Uterus (tissue), 4 donors: Measurements from ENCODE around the gene SELENOH. TPM values are rescaled to one million over a fixed set of nuclear protein-coding genes. Genes with fewer than 3 reads are reported as not detected.

Experiments used
- DNase-seq, 2 donors: peaks; one replicate each; pipeline ENCODE4 v3.0.0-alpha.2; 2019 to 2020
- H3K27ac ChIP-seq, 2 donors: fragments of 200-600 bp; sonication (generic); 1 replicate in 1 of 2; 2 replicates in 1 of 2; pipeline ENCODE4 v1.5.1; 2016 to 2018
- H3K27me3 ChIP-seq, 2 donors: fragments of 200-600 bp; sonication (generic); one replicate each; pipeline ENCODE4 v1.5.1; 2018 to 2019; ENCODE audit warnings: control low read depth in 1 of 2
- H3K36me3 ChIP-seq, 2 donors: fragments of 200-600 bp; sonication (generic); one replicate each; pipeline ENCODE4 v1.5.1; 2019; ENCODE audit warnings: control low read depth in 1 of 2
- H3K4me1 ChIP-seq, 2 donors: fragments of 200-600 bp; sonication (generic); one replicate each; pipeline ENCODE4 v1.5.1; 2018 to 2019; ENCODE audit warnings: control low read depth in 1 of 2
- H3K4me3 ChIP-seq, 2 donors: fragments of 200-600 bp; sonication (generic); 1 replicate in 1 of 2; 2 replicates in 1 of 2; pipeline ENCODE4 v1.5.1; 2018 to 2019; ENCODE audit warnings: mild to moderate bottlenecking in 1 of 2
- H3K9me3 ChIP-seq, 2 donors: fragments of 200-600 bp; sonication (generic); one replicate each; pipeline ENCODE4 v1.5.1; 2019; ENCODE audit warnings: control low read depth in 1 of 2
- CTCF ChIP-seq, 4 experiments: fragments of 200-600 bp in 2 of 4; fragments of 450-650 bp in 2 of 4; sonication (generic) in 2 of 4; IDR thresholded peaks; one replicate each; pipeline ENCODE4 v1.5.1; 2016 to 2019; ENCODE audit warnings: antibody characterized with exemption in 4 of 4, mild to moderate bottlenecking in 2 of 4, moderate library complexity in 1 of 4
- POLR2A ChIP-seq, 2 donors: fragments of 450-650 bp; IDR thresholded peaks; one replicate each; pipeline ENCODE4 v1.6.1; 2016; ENCODE audit warnings: antibody characterized with exemption in 2 of 2, mild to moderate bottlenecking in 1 of 2, moderate library complexity in 1 of 2
- intact Hi-C: fragments of 100-400 bp; cut with DNase I; formaldehyde crosslinking; loops from one replicate; pipeline ENCODE4 v1.15.1; 2023; ENCODE audit warnings: low total_unique reads
- total RNA-seq, 4 donors: library from RNA; depleted of rRNA in 3 of 4; stranded (reverse); fragments of >200 nt in 3 of 4; gene quantifications; one replicate each; pipeline versions ENCODE4 v1.1.0 to v1.2.4, GENCODE V29; 2014 to 2023
- donor health status: DM: yes; HTN: yes; CAD: no.

The SELENOH gene
- total RNA-seq, 4 donors from 2014 or later: 78.3 to 475 (median 105) TPM

- TF ChIP-seq CTCF (IDR thresholded peaks at IDR 0.05): no peak
- no peak for TF ChIP-seq POLR2A (IDR thresholded peaks at IDR 0.05)
- no peak for DNase-seq
- Histone ChIP-seq H3K27me3 (no peaks in the 10 kb centered on the region), H3K9me3 (no peaks in the 10 kb centered on the region), H3K36me3 (no peaks in the 10 kb centered on the region), H3K4me3 (no peak overlapping the region), H3K4me1 (peaks cover 30 to 33% of the 10 kb centered on the region in 2 donors), H3K27ac (peak overlapping the region; percentile 78 to 94)
- intact Hi-C loops: no loop called here
Measured at GRCh38 chr11:57776031-57776521, 34.8 kb downstream of the SELENOH start.

- Histone ChIP-seq H3K9me3 (no peaks in the 10 kb centered on the region), H3K27me3 (no peaks in the 10 kb centered on the region), H3K27ac (peak overlapping the region; percentile 78 to 94), H3K36me3 (no peaks in the 10 kb centered on the region), H3K4me1 (peaks cover 36 to 39% of the 10 kb centered on the region in 2 donors), H3K4me3 (no peak overlapping the region)
- intact Hi-C loops: no loop called here
- no peak for DNase-seq
- TF ChIP-seq POLR2A (IDR thresholded peaks at IDR 0.05) (no peak), CTCF (IDR thresholded peaks at IDR 0.05) (no peak)
Measured at GRCh38 chr11:57776577-57777210, 35.4 kb downstream of the SELENOH start.

GRCh38 chr11:57777969-57778317 lies 36.7 kb downstream of the SELENOH start:
- TF ChIP-seq POLR2A (IDR thresholded peaks at IDR 0.05) (no peak), CTCF (IDR thresholded peaks at IDR 0.05) (no peak)

GRCh38 chr11:57778318-57779037 lies 37.2 kb downstream of the SELENOH start:
- intact Hi-C loops: no loop called here
- H3K4me1 ChIP-seq: peaks cover 36 to 37% of the 10 kb centered on the region in 2 donors
- no peaks in the 10 kb centered on the region for H3K9me3 ChIP-seq
- H3K27ac ChIP-seq: peak overlapping the region; percentile 78 to 94
- peak overlapping the region in 1 of 2 donors; percentile 21 for H3K4me3 ChIP-seq
- no peaks in the 10 kb centered on the region for H3K36me3 ChIP-seq
- no peaks in the 10 kb centered on the region for H3K27me3 ChIP-seq
- DNase-seq: peak; percentile 82 to 87
- TF ChIP-seq POLR2A (IDR thresholded peaks at IDR 0.05) (peak in 1 of 2 donors; percentile 18), CTCF (IDR thresholded peaks at IDR 0.05) (no peak)

More at GRCh38 chr11:57777969-57778317, 36.7 kb downstream of the SELENOH start:
- peaks cover 37% of the 10 kb centered on the region in 2 donors for H3K4me1 ChIP-seq
- H3K27me3 ChIP-seq: no peaks in the 10 kb centered on the region
- intact Hi-C loops: no loop called here
- no peaks in the 10 kb centered on the region for H3K36me3 ChIP-seq
- H3K4me3 ChIP-seq: peak overlapping the region in 1 of 2 donors; percentile 21
- no peak for DNase-seq
- no peaks in the 10 kb centered on the region for H3K9me3 ChIP-seq
- peak overlapping the region; percentile 78 to 94 for H3K27ac ChIP-seq

- no peaks in the 10 kb centered on the region for H3K27me3 ChIP-seq
- H3K36me3 ChIP-seq: no peaks in the 10 kb centered on the region
- no peak for DNase-seq
- no peak overlapping the region for H3K4me3 ChIP-seq
- no peaks in the 10 kb centered on the region for H3K9me3 ChIP-seq
- H3K27ac ChIP-seq: peak overlapping the region; percentile 78 to 94
- intact Hi-C loops: no loop called here
- H3K4me1 ChIP-seq: peaks cover 30 to 37% of the 10 kb centered on the region in 2 donors
- TF ChIP-seq CTCF (IDR thresholded peaks at IDR 0.05) (peak in 1 of 4 experiments; percentile 19), POLR2A (IDR thresholded peaks at IDR 0.05) (no peak)
Measured at GRCh38 chr11:57779276-57779675, 38.0 kb downstream of the SELENOH start.
